ENCODE results near the gene PLEKHM1. TPM values are rescaled to one million over a fixed set of nuclear protein-coding genes. Genes with fewer than 3 reads are reported as not detected.

Gene PLEKHM1
- total RNA-seq, 1 experiment from 2014 or later, result 6.0 TPM

GRCh38 chr17:45427181-45427835, 63.2 kb downstream of the PLEKHM1 start:
- no peak for DNase-seq (ENCODE audit: low read depth)

GRCh38 chr17:45426561-45426960, 64.0 kb downstream of the PLEKHM1 start:
- DNase-seq (ENCODE audit: low read depth), result no peak

GRCh38 chr17:45425984-45426413, 64.5 kb downstream of the PLEKHM1 start:
- no peak for DNase-seq (ENCODE audit: low read depth)

GRCh38 chr17:45425125-45425983, 65.2 kb downstream of the PLEKHM1 start:
- DNase-seq (ENCODE audit: low read depth), result peak; percentile 74

- DNase-seq (ENCODE audit: low read depth), result no peak
Observed at GRCh38 chr17:45424769-45425124, 65.8 kb downstream of the PLEKHM1 start.

GRCh38 chr17:45423975-45424335, 66.6 kb downstream of the PLEKHM1 start:
- no peak for DNase-seq (ENCODE audit: low read depth)

- DNase-seq (ENCODE audit: low read depth), result no peak
Observed at GRCh38 chr17:45423304-45423974, 67.1 kb downstream of the PLEKHM1 start.

GRCh38 chr17:45414990-45415881, 75.3 kb downstream of the PLEKHM1 start:
- DNase-seq (ENCODE audit: low read depth), result no peak

GRCh38 chr17:45413498-45413923, 77.0 kb downstream of the PLEKHM1 start:
- no peak for DNase-seq (ENCODE audit: low read depth)

GRCh38 chr17:45411348-45412105, 79.0 kb downstream of the PLEKHM1 start:
- DNase-seq (ENCODE audit: low read depth), result no peak

GRCh38 chr17:45410144-45411091, 80.1 kb downstream of the PLEKHM1 start:
- no peak for DNase-seq (ENCODE audit: low read depth)

GRCh38 chr17:45409659-45410076, 80.9 kb downstream of the PLEKHM1 start:
- DNase-seq (ENCODE audit: low read depth), result no peak

- no peak for DNase-seq (ENCODE audit: low read depth)
Observed at GRCh38 chr17:45408611-45409421, 81.7 kb downstream of the PLEKHM1 start.

GRCh38 chr17:45406107-45406506, 84.4 kb downstream of the PLEKHM1 start:
- no peak for DNase-seq (ENCODE audit: low read depth)

GRCh38 chr17:45405250-45406086, 85.1 kb downstream of the PLEKHM1 start:
- DNase-seq (ENCODE audit: low read depth), result no peak

- DNase-seq (ENCODE audit: low read depth), result no peak
Observed at GRCh38 chr17:45404870-45405249, 85.7 kb downstream of the PLEKHM1 start.

- DNase-seq (ENCODE audit: low read depth), result no peak
Observed at GRCh38 chr17:45403906-45404490, 86.5 kb downstream of the PLEKHM1 start.

GRCh38 chr17:45402916-45403315, 87.6 kb downstream of the PLEKHM1 start:
- DNase-seq (ENCODE audit: low read depth), result no peak

All from RPMI7951 (cell line).